ENCODE data around the gene ADD2. TPM values are rescaled to one million over a fixed set of nuclear protein-coding genes. Genes with fewer than 3 reads are reported as not detected.

ADD2 gene
- total and polyA plus RNA-seq, 2 experiments from 2014 or later, result not detected

- Histone ChIP-seq H3K4me2 (ENCODE audit: unreplicated experiment) (no peak overlapping the region), H3K27ac (no peak overlapping the region), H4K20me1 (ENCODE audit: insufficient read depth) (no peaks in the 10 kb centered on the region), H3F3A (ENCODE audit: insufficient read depth) (peaks cover 13% of the 10 kb centered on the region), H3K4me3 (no peak overlapping the region), H3K79me2 (ENCODE audit: insufficient read depth) (no peaks in the 10 kb centered on the region), H3K9ac (no peak overlapping the region), H3K36me3 (ENCODE audit: low read depth) (no peaks in the 10 kb centered on the region), H2AFZ (no peak overlapping the region), H3K27me3 (replicated peaks; ENCODE audit: insufficient read depth) (peaks cover 31% of the 10 kb centered on the region), H3K4me1 (ENCODE audit: insufficient read depth) (peaks cover 23% of the 10 kb centered on the region), H3K9me2 (ENCODE audit: insufficient read depth) (no peaks in the 10 kb centered on the region), H3K9me3 (ENCODE audit: low read depth) (no peaks in the 10 kb centered on the region)
- DNase-seq, result no peak
- in situ Hi-C loops (cut with MboI), result loop anchor here (25.0 kb wide), 1 partner anchor 463 kb away; the partner anchor contains the start of gene FAM136A
- no peak for TF ChIP-seq EZH2phosphoT487 (IDR thresholded peaks at IDR 0.05; ENCODE audit: insufficient read depth, low read depth)
- WGBS, 2 experiments (ENCODE audit: low coverage in 1 of 2, low lambda C conversion rate in 2 of 2, missing lambda C conversion rate in 2 of 2), result 4 to 6% methylated on average over 2 of the region's 2 CpGs
Measured at GRCh38 chr2:70775141-70775540, 7.1 kb upstream of the ADD2 start.

- Histone ChIP-seq H3K79me2 (ENCODE audit: insufficient read depth) (no peaks in the 10 kb centered on the region), H3K36me3 (ENCODE audit: low read depth) (no peaks in the 10 kb centered on the region), H3K9me2 (ENCODE audit: insufficient read depth) (no peaks in the 10 kb centered on the region), H3K27ac (no peak overlapping the region), H3K9me3 (ENCODE audit: low read depth) (no peaks in the 10 kb centered on the region), H4K20me1 (ENCODE audit: insufficient read depth) (no peaks in the 10 kb centered on the region), H3K27me3 (replicated peaks; ENCODE audit: insufficient read depth) (peaks cover 54% of the 10 kb centered on the region), H2AFZ (no peak overlapping the region), H3K4me2 (ENCODE audit: unreplicated experiment) (no peak overlapping the region), H3K4me1 (ENCODE audit: insufficient read depth) (peaks cover 5% of the 10 kb centered on the region), H3F3A (ENCODE audit: insufficient read depth) (no peaks in the 10 kb centered on the region), H3K4me3 (no peak overlapping the region), H3K9ac (no peak overlapping the region)
- TF ChIP-seq EZH2 (IDR thresholded peaks at IDR 0.05; ENCODE audit: insufficient read depth, poor library complexity, severe bottlenecking) (no peak), EZH2phosphoT487 (IDR thresholded peaks at IDR 0.05; ENCODE audit: insufficient read depth, low read depth) (no peak)
- in situ Hi-C loops (cut with MboI), result no loop called here
- no peak for DNase-seq
- 57 to 67% methylated on average over 2 of the region's 2 CpGs for WGBS, 2 experiments (ENCODE audit: low coverage in 1 of 2, low lambda C conversion rate in 2 of 2, missing lambda C conversion rate in 2 of 2)
Measured at GRCh38 chr2:70772486-70773155, 4.6 kb upstream of the ADD2 start.

GRCh38 chr2:70771446-70771845 is 3.4 kb upstream of the ADD2 start:
- no peak overlapping the region for H2AFZ ChIP-seq
- no peaks in the 10 kb centered on the region for H3K79me2 ChIP-seq (ENCODE audit: insufficient read depth)
- H3K4me3 ChIP-seq, result no peak overlapping the region
- H3K9ac ChIP-seq, result no peak overlapping the region
- no peaks in the 10 kb centered on the region for H3K36me3 ChIP-seq (ENCODE audit: low read depth)
- H4K20me1 ChIP-seq (ENCODE audit: insufficient read depth), result no peaks in the 10 kb centered on the region
- H3F3A ChIP-seq (ENCODE audit: insufficient read depth), result no peaks in the 10 kb centered on the region
- no peak overlapping the region for H3K27ac ChIP-seq
- DNase-seq, result no peak
- H3K27me3 ChIP-seq (replicated peaks; ENCODE audit: insufficient read depth), result peaks cover 66% of the 10 kb centered on the region
- no peaks in the 10 kb centered on the region for H3K4me1 ChIP-seq (ENCODE audit: insufficient read depth)
- 52 to 67% methylated on average over 2 of the region's 2 CpGs for WGBS, 2 experiments (ENCODE audit: low coverage in 1 of 2, low lambda C conversion rate in 2 of 2, missing lambda C conversion rate in 2 of 2)
- no peaks in the 10 kb centered on the region for H3K9me3 ChIP-seq (ENCODE audit: low read depth)
- H3K9me2 ChIP-seq (ENCODE audit: insufficient read depth), result no peaks in the 10 kb centered on the region
- in situ Hi-C loops (cut with MboI), result no loop called here
- no peak overlapping the region for H3K4me2 ChIP-seq (ENCODE audit: unreplicated experiment)
- TF ChIP-seq EZH2phosphoT487 (IDR thresholded peaks at IDR 0.05; ENCODE audit: insufficient read depth, low read depth), result no peak
- TF ChIP-seq EZH2 (IDR thresholded peaks at IDR 0.05; ENCODE audit: insufficient read depth, poor library complexity, severe bottlenecking), result no peak

- Histone ChIP-seq H3K79me2 (ENCODE audit: insufficient read depth) (no peaks in the 10 kb centered on the region), H2AFZ (no peak overlapping the region), H3F3A (ENCODE audit: insufficient read depth) (no peaks in the 10 kb centered on the region), H3K4me1 (ENCODE audit: insufficient read depth) (no peaks in the 10 kb centered on the region), H3K9ac (no peak overlapping the region), H3K9me2 (ENCODE audit: insufficient read depth) (no peaks in the 10 kb centered on the region), H4K20me1 (ENCODE audit: insufficient read depth) (no peaks in the 10 kb centered on the region), H3K4me3 (no peak overlapping the region), H3K36me3 (ENCODE audit: low read depth) (no peaks in the 10 kb centered on the region), H3K4me2 (ENCODE audit: unreplicated experiment) (no peak overlapping the region), H3K9me3 (ENCODE audit: low read depth) (no peaks in the 10 kb centered on the region), H3K27ac (no peak overlapping the region), H3K27me3 (replicated peaks; ENCODE audit: insufficient read depth) (peaks cover 86% of the 10 kb centered on the region)
- WGBS, 2 experiments (ENCODE audit: low coverage in 1 of 2, low lambda C conversion rate in 2 of 2, missing lambda C conversion rate in 2 of 2), result 56 to 58% methylated on average over 2 of the region's 2 CpGs
- in situ Hi-C loops (cut with MboI), result no loop called here
- TF ChIP-seq EZH2 (IDR thresholded peaks at IDR 0.05; ENCODE audit: insufficient read depth, poor library complexity, severe bottlenecking) (no peak), EZH2phosphoT487 (IDR thresholded peaks at IDR 0.05; ENCODE audit: insufficient read depth, low read depth) (no peak)
- DNase-seq, result no peak
Measured at GRCh38 chr2:70769450-70769849, 1.4 kb upstream of the ADD2 start.

All from GM23248 (cell line).